Fibroblast of skin of back (primary cell): ENCODE measurements around the gene ZNF592. TPM values are rescaled to one million over a fixed set of nuclear protein-coding genes. Genes with fewer than 3 reads are reported as not detected.
A peak's percentile ranks its signal among the peaks of the same experiment; 100 is the strongest.

Source experiments
- DNase-seq: peaks from one replicate; pipeline ENCODE4 v3.0.0-alpha.2; 2013
- polyA plus RNA-seq, 2 experiments: library from polyadenylated mRNA; unstranded; fragments of 120-200 nt; gene quantifications; one replicate each; pipeline ENCODE4 v1.2.1, GENCODE V29; 2013; ENCODE audit not compliant: insufficient read length in 2 of 2

The ZNF592 gene
- polyA plus RNA-seq (2013, experiment 1 of 2; ENCODE audit: insufficient read length), result 19.2 TPM
- 20.5 TPM for polyA plus RNA-seq (2013, experiment 2 of 2; ENCODE audit: insufficient read length)

GRCh38 chr15:84748274-84749110 is at the start of gene ZNF592:
TSS of gene ZNF592 (plus strand) at chr15:84748592. CDS start at chr15:84782676, 34,084 bp downstream.
- DNase-seq, result peak; percentile 83

- DNase-seq, result no peak
These were observed 48.7 kb upstream of the ZNF592 start for GRCh38 chr15:84699538-84700191.

- DNase-seq, result no peak
These were observed 45.4 kb upstream of the ZNF592 start for GRCh38 chr15:84702961-84703482.

- no peak for DNase-seq
These were observed 44.6 kb upstream of the ZNF592 start for GRCh38 chr15:84703808-84704207.

GRCh38 chr15:84714372-84714771 is 34.0 kb upstream of the ZNF592 start:
- DNase-seq, result no peak

GRCh38 chr15:84714821-84715220 is 33.6 kb upstream of the ZNF592 start:
- DNase-seq, result no peak

GRCh38 chr15:84715441-84716035 is 32.9 kb upstream of the ZNF592 start:
- peak; percentile 25 for DNase-seq

- DNase-seq, result peak; percentile 95
These were observed 32.2 kb upstream of the ZNF592 start, which contains the start of gene SEC11A for GRCh38 chr15:84716036-84716732. TSS of gene SEC11A (minus strand) at chr15:84716139. CDS start at chr15:84716075, 64 bp downstream.

GRCh38 chr15:84721371-84721770 is 27.0 kb upstream of the ZNF592 start:
- no peak for DNase-seq

GRCh38 chr15:84722628-84723027 is 25.8 kb upstream of the ZNF592 start:
- DNase-seq, result no peak

- DNase-seq, result peak; percentile 52
These were observed 23.3 kb upstream of the ZNF592 start for GRCh38 chr15:84725001-84725491.

- peak; percentile 23 for DNase-seq
These were observed 21.0 kb upstream of the ZNF592 start for GRCh38 chr15:84727429-84727828.

- no peak for DNase-seq
These were observed 16.6 kb upstream of the ZNF592 start for GRCh38 chr15:84731774-84732173.

- peak; percentile 30 for DNase-seq
These were observed 13.5 kb upstream of the ZNF592 start for GRCh38 chr15:84734794-84735479.

- DNase-seq, result peak; percentile 43
These were observed 12.8 kb upstream of the ZNF592 start for GRCh38 chr15:84735480-84736061.

GRCh38 chr15:84736375-84736774 is 12.0 kb upstream of the ZNF592 start:
- DNase-seq, result no peak

- no peak for DNase-seq
These were observed 11.4 kb upstream of the ZNF592 start for GRCh38 chr15:84737005-84737404.

GRCh38 chr15:84740691-84741090 is 7.7 kb upstream of the ZNF592 start:
- no peak for DNase-seq

GRCh38 chr15:84741121-84741520 is 7.3 kb upstream of the ZNF592 start:
- no peak for DNase-seq

- peak; percentile 69 for DNase-seq
These were observed 747 bp upstream of the ZNF592 start for GRCh38 chr15:84747416-84748273.
